ENCODE data around the gene VASH1.

Gene VASH1

GRCh38 chr14:76773956-76774820 lies 12.9 kb downstream of the VASH1 start:
- Mint-ChIP-seq H3K27me3 (no peaks in the 10 kb centered on the region), H3K4me3 (no peak overlapping the region), H3K27ac (no peak overlapping the region), H3K4me1 (ENCODE audit: low read depth) (peaks cover 19% of the 10 kb centered on the region), H3K36me3 (ENCODE audit: low read depth) (no peaks in the 10 kb centered on the region), H3K9me3 (no peaks in the 10 kb centered on the region)

GRCh38 chr14:76774821-76775694 lies 13.8 kb downstream of the VASH1 start:
- Mint-ChIP-seq H3K4me1 (ENCODE audit: low read depth) (peaks cover 17% of the 10 kb centered on the region), H3K36me3 (ENCODE audit: low read depth) (no peaks in the 10 kb centered on the region), H3K27ac (no peak overlapping the region)

GRCh38 chr14:76775695-76776427 lies 14.6 kb downstream of the VASH1 start:
- no peaks in the 10 kb centered on the region for H3K27me3 Mint-ChIP-seq
- peaks cover 8% of the 10 kb centered on the region for H3K36me3 Mint-ChIP-seq (ENCODE audit: low read depth)
- peaks cover 17% of the 10 kb centered on the region for H3K4me1 Mint-ChIP-seq (ENCODE audit: low read depth)
- H3K9me3 Mint-ChIP-seq, result no peaks in the 10 kb centered on the region
- no peak overlapping the region for H3K27ac Mint-ChIP-seq
- H3K4me3 Mint-ChIP-seq, result no peak overlapping the region

More at GRCh38 chr14:76774821-76775694, 13.8 kb downstream of the VASH1 start:
- Mint-ChIP-seq H3K9me3 (no peaks in the 10 kb centered on the region), H3K27me3 (no peaks in the 10 kb centered on the region), H3K4me3 (no peak overlapping the region)

GRCh38 chr14:76776428-76777251 lies 15.4 kb downstream of the VASH1 start:
- Mint-ChIP-seq H3K36me3 (ENCODE audit: low read depth) (peaks cover 8% of the 10 kb centered on the region), H3K27ac (no peak overlapping the region), H3K4me3 (no peak overlapping the region), H3K9me3 (no peaks in the 10 kb centered on the region), H3K27me3 (no peaks in the 10 kb centered on the region), H3K4me1 (ENCODE audit: low read depth) (peaks cover 17% of the 10 kb centered on the region)

GRCh38 chr14:76777721-76778120 lies 16.5 kb downstream of the VASH1 start:
- H3K9me3 Mint-ChIP-seq, result no peaks in the 10 kb centered on the region
- H3K27me3 Mint-ChIP-seq, result no peaks in the 10 kb centered on the region
- peaks cover 10% of the 10 kb centered on the region for H3K36me3 Mint-ChIP-seq (ENCODE audit: low read depth)
- H3K4me1 Mint-ChIP-seq (ENCODE audit: low read depth), result peaks cover 20% of the 10 kb centered on the region
- H3K27ac Mint-ChIP-seq, result no peak overlapping the region
- no peak overlapping the region for H3K4me3 Mint-ChIP-seq

- H3K27ac Mint-ChIP-seq, result no peak overlapping the region
- no peaks in the 10 kb centered on the region for H3K9me3 Mint-ChIP-seq
- no peak overlapping the region for H3K4me3 Mint-ChIP-seq
- H3K27me3 Mint-ChIP-seq, result no peaks in the 10 kb centered on the region
- H3K4me1 Mint-ChIP-seq (ENCODE audit: low read depth), result peaks cover 22% of the 10 kb centered on the region
- H3K36me3 Mint-ChIP-seq (ENCODE audit: low read depth), result peaks cover 17% of the 10 kb centered on the region
Measured at GRCh38 chr14:76778546-76779215, 17.4 kb downstream of the VASH1 start.

- no peak overlapping the region for H3K4me3 Mint-ChIP-seq
- H3K4me1 Mint-ChIP-seq (ENCODE audit: low read depth), result peaks cover 22% of the 10 kb centered on the region
- no peak overlapping the region for H3K27ac Mint-ChIP-seq
- H3K36me3 Mint-ChIP-seq (ENCODE audit: low read depth), result peaks cover 17% of the 10 kb centered on the region
- H3K9me3 Mint-ChIP-seq, result no peaks in the 10 kb centered on the region
- no peaks in the 10 kb centered on the region for H3K27me3 Mint-ChIP-seq
Measured at GRCh38 chr14:76779221-76780057, 18.2 kb downstream of the VASH1 start.

GRCh38 chr14:76780058-76780345 lies 18.7 kb downstream of the VASH1 start:
- peaks cover 22% of the 10 kb centered on the region for H3K36me3 Mint-ChIP-seq (ENCODE audit: low read depth)
- H3K27ac Mint-ChIP-seq, result no peak overlapping the region

GRCh38 chr14:76780360-76780759 lies 19.1 kb downstream of the VASH1 start:
- no peak overlapping the region for H3K4me3 Mint-ChIP-seq
- H3K4me1 Mint-ChIP-seq (ENCODE audit: low read depth), result peaks cover 22% of the 10 kb centered on the region
- H3K9me3 Mint-ChIP-seq, result no peaks in the 10 kb centered on the region
- H3K27me3 Mint-ChIP-seq, result no peaks in the 10 kb centered on the region
- peaks cover 24% of the 10 kb centered on the region for H3K36me3 Mint-ChIP-seq (ENCODE audit: low read depth)
- no peak overlapping the region for H3K27ac Mint-ChIP-seq

More at GRCh38 chr14:76780058-76780345, 18.7 kb downstream of the VASH1 start:
- H3K4me1 Mint-ChIP-seq (ENCODE audit: low read depth), result peaks cover 22% of the 10 kb centered on the region
- H3K27me3 Mint-ChIP-seq, result no peaks in the 10 kb centered on the region
- H3K9me3 Mint-ChIP-seq, result no peaks in the 10 kb centered on the region
- no peak overlapping the region for H3K4me3 Mint-ChIP-seq

- H3K27me3 Mint-ChIP-seq, result no peaks in the 10 kb centered on the region
- H3K9me3 Mint-ChIP-seq, result no peaks in the 10 kb centered on the region
- no peak overlapping the region for H3K4me3 Mint-ChIP-seq
- no peak overlapping the region for H3K27ac Mint-ChIP-seq
- peaks cover 30% of the 10 kb centered on the region for H3K36me3 Mint-ChIP-seq (ENCODE audit: low read depth)
- peaks cover 22% of the 10 kb centered on the region for H3K4me1 Mint-ChIP-seq (ENCODE audit: low read depth)
Measured at GRCh38 chr14:76780875-76781647, 19.8 kb downstream of the VASH1 start.

GRCh38 chr14:76781648-76782051 lies 20.4 kb downstream of the VASH1 start:
- no peaks in the 10 kb centered on the region for H3K27me3 Mint-ChIP-seq
- H3K36me3 Mint-ChIP-seq (ENCODE audit: low read depth), result peaks cover 34% of the 10 kb centered on the region
- H3K27ac Mint-ChIP-seq, result no peak overlapping the region
- no peaks in the 10 kb centered on the region for H3K9me3 Mint-ChIP-seq
- H3K4me3 Mint-ChIP-seq, result no peak overlapping the region
- H3K4me1 Mint-ChIP-seq (ENCODE audit: low read depth), result peaks cover 22% of the 10 kb centered on the region

- Mint-ChIP-seq H3K9me3 (no peaks in the 10 kb centered on the region), H3K27me3 (no peaks in the 10 kb centered on the region), H3K4me1 (ENCODE audit: low read depth) (peaks cover 22% of the 10 kb centered on the region), H3K4me3 (peak overlapping the region; percentile 6), H3K36me3 (ENCODE audit: low read depth) (peaks cover 37% of the 10 kb centered on the region), H3K27ac (peak overlapping the region; percentile 76)
Measured at GRCh38 chr14:76782115-76782884, 21.0 kb downstream of the VASH1 start.

Data from stimulated activated naive CD8-positive, alpha-beta T cell treated with anti-CD3 and anti-CD28 coated beads, Interleukin-15, Interleukin-2, amounts not matched to agents 100 ng/mL and 50 ng/mL, for 24 hours (primary cell).